Endodermal cell (in vitro differentiated cells): Measurements from ENCODE around the gene PRG3. TPM values are rescaled to one million over a fixed set of nuclear protein-coding genes. Genes with fewer than 3 reads are reported as not detected.

Experiments
- DNase-seq: peaks from one replicate; pipeline ENCODE4 v3.0.0-alpha.2; 2017
- H3K27ac ChIP-seq: 2 replicates; pipeline ENCODE4 v1.5.1; 2013; ENCODE audit warnings: mild to moderate bottlenecking, low read depth, low read length, moderate library complexity
- H3K27me3 ChIP-seq: 2 replicates; pipeline ENCODE4 v1.6.1; 2013; ENCODE audit warnings: mild to moderate bottlenecking, low read length, moderate library complexity; ENCODE audit not compliant: insufficient read depth, control insufficient read depth, poor library complexity, severe bottlenecking
- H3K36me3 ChIP-seq: 2 replicates; pipeline ENCODE4 v1.7.0; 2013; ENCODE audit warnings: mild to moderate bottlenecking, low read length, moderate library complexity; ENCODE audit not compliant: control insufficient read depth, insufficient read depth
- H3K4me1 ChIP-seq: one replicate; pipeline ENCODE4 v1.7.0; 2013; ENCODE audit warnings: low read length; ENCODE audit not compliant: control insufficient read depth, insufficient read depth
- H3K4me3 ChIP-seq: 2 replicates; pipeline ENCODE4 v1.5.1; 2013; ENCODE audit warnings: mild to moderate bottlenecking, low read length, moderate library complexity
- H3K9ac ChIP-seq: 2 replicates; pipeline ENCODE4 v1.6.1; 2013; ENCODE audit warnings: mild to moderate bottlenecking, low read length, moderate library complexity; ENCODE audit not compliant: poor library complexity, severe bottlenecking; ENCODE audit errors: extremely low read depth
- H3K9me3 ChIP-seq: 2 replicates; pipeline ENCODE4 v1.6.1; 2013; ENCODE audit warnings: mild to moderate bottlenecking, low read length, moderate library complexity; ENCODE audit not compliant: control insufficient read depth
- H3K27ac Mint-ChIP-seq: 2 replicates; pipeline ENCODE4 v1.8.0; 2020; ENCODE audit warnings: mixed read lengths
- H3K27me3 Mint-ChIP-seq: 2 replicates; pipeline ENCODE4 v1.8.0; 2021; ENCODE audit warnings: mild to moderate bottlenecking, mixed read lengths; ENCODE audit not compliant: insufficient read depth
- H3K36me3 Mint-ChIP-seq: 2 replicates; pipeline ENCODE4 v1.8.0; 2020; ENCODE audit warnings: low read depth, mixed read lengths
- H3K4me1 Mint-ChIP-seq: 2 replicates; pipeline ENCODE4 v1.8.0; 2020; ENCODE audit warnings: mixed read lengths
- H3K4me3 Mint-ChIP-seq: 2 replicates; pipeline ENCODE4 v1.8.0; 2020; ENCODE audit warnings: mild to moderate bottlenecking, moderate library complexity, mixed read lengths
- H3K9me3 Mint-ChIP-seq: 2 replicates; pipeline ENCODE4 v1.8.0; 2020; ENCODE audit warnings: mild to moderate bottlenecking, mixed read lengths
- WGBS, 2 experiments: methylation state at CpG; one replicate each; pipeline versions ENCODE4 v1.1.5 to v1.1.7; 2013; ENCODE audit warnings: missing lambda C conversion rate in 2 of 2, mixed read lengths in 1 of 2; ENCODE audit not compliant: insufficient coverage in 1 of 2, insufficient read length in 1 of 2; 5-methylcytosine and 5-hydroxymethylcytosine counted together
- total RNA-seq, 2 donors: library from RNA; stranded (reverse); fragmentation: NEBNext Ultra II Directional in 1 of 2; extraction: Animal tissue kit (Norgen Biotek cat#: 25700) in 1 of 2; gene quantifications; 2 replicates in 1 of 2; 3 replicates in 1 of 2; pipeline ENCODE4 v1.2.1, GENCODE V29; 2021
- TF ChIP-seq, protein P1 (sequence below): fragments of 200-600 bp; sonication (generic); conservative IDR thresholded peaks from 2 replicates; pipeline ENCODE4 v1.5.0; 2021; ENCODE audit warnings: antibody characterized with exemption, mild to moderate bottlenecking

PRG3 gene
- total RNA-seq, 2 donors from 2014 or later = not detected

DNA sequence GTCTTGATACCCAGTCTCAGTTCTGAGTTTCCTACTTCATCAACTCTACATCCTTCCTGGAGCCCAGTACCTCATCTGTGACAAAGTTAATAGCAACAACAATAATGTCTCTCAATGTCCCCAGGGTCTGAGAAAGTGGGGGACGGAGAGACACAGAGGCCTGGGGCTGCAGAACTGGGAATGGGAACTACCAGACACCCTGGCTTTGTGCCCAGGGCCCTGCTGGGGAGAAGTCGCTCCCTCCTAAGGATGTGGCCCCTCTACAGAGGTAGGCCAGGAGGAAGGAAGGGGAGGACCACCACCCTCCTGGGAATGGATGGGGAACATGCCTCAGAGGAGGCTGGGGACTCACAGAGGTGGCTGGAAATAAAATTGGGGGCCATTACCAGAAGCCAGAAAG, 5.5 kb downstream of the PRG3 start:
- DNase-seq = no peak
- TF ChIP-seq, protein P1, sequence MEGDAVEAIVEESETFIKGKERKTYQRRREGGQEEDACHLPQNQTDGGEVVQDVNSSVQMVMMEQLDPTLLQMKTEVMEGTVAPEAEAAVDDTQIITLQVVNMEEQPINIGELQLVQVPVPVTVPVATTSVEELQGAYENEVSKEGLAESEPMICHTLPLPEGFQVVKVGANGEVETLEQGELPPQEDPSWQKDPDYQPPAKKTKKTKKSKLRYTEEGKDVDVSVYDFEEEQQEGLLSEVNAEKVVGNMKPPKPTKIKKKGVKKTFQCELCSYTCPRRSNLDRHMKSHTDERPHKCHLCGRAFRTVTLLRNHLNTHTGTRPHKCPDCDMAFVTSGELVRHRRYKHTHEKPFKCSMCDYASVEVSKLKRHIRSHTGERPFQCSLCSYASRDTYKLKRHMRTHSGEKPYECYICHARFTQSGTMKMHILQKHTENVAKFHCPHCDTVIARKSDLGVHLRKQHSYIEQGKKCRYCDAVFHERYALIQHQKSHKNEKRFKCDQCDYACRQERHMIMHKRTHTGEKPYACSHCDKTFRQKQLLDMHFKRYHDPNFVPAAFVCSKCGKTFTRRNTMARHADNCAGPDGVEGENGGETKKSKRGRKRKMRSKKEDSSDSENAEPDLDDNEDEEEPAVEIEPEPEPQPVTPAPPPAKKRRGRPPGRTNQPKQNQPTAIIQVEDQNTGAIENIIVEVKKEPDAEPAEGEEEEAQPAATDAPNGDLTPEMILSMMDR = no peak
- Histone ChIP-seq H3K36me3 (no peaks in the 10 kb centered on the region), H3K4me3 (no peak overlapping the region), H3K27ac (no peak overlapping the region), H3K27me3 (peaks cover 56% of the 10 kb centered on the region), H3K9me3 (no peaks in the 10 kb centered on the region), H3K9ac (no peak overlapping the region), H3K4me1 (no peaks in the 10 kb centered on the region)
- Mint-ChIP-seq H3K4me1 (no peaks in the 10 kb centered on the region), H3K9me3 (no peaks in the 10 kb centered on the region), H3K27ac (no peak overlapping the region), H3K4me3 (no peak overlapping the region), H3K36me3 (no peaks in the 10 kb centered on the region), H3K27me3 (peaks cover 61% of the 10 kb centered on the region)
- WGBS, 2 experiments = 67 to 75% methylated on average over 1 to 2 of the region's 2 CpGs

DNA sequence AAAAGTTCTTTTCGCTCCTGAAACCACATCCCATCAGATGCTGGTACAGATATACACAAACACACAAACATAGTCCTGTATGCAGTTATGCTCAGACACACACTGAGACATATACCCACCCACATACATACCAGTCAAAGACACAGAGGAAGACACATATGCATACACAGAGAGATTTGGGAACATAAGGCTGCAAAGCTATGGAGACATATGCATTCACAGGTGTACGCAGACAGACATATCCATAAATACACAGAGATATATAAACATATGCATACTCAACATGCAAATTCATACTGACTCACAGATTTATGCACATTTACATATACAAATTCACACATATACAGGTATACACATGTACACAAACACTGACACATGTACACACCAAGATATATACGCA, 6.0 kb downstream of the PRG3 start:
- Mint-ChIP-seq H3K4me3 (no peak overlapping the region), H3K27me3 (peaks cover 63% of the 10 kb centered on the region), H3K27ac (no peak overlapping the region), H3K4me1 (no peaks in the 10 kb centered on the region), H3K36me3 (no peaks in the 10 kb centered on the region), H3K9me3 (no peaks in the 10 kb centered on the region)
- no peak for DNase-seq
- TF ChIP-seq, protein P1 = no peak
- H3K36me3 ChIP-seq = no peaks in the 10 kb centered on the region
- no peaks in the 10 kb centered on the region for H3K9me3 ChIP-seq
- H3K9ac ChIP-seq = no peak overlapping the region
- 94 to 95% methylated on average over 3 of the region's 3 CpGs for WGBS, 2 experiments
- H3K4me3 ChIP-seq = no peak overlapping the region
- H3K27ac ChIP-seq = no peak overlapping the region
- peaks cover 2% of the 10 kb centered on the region for H3K4me1 ChIP-seq
- peaks cover 54% of the 10 kb centered on the region for H3K27me3 ChIP-seq

DNA sequence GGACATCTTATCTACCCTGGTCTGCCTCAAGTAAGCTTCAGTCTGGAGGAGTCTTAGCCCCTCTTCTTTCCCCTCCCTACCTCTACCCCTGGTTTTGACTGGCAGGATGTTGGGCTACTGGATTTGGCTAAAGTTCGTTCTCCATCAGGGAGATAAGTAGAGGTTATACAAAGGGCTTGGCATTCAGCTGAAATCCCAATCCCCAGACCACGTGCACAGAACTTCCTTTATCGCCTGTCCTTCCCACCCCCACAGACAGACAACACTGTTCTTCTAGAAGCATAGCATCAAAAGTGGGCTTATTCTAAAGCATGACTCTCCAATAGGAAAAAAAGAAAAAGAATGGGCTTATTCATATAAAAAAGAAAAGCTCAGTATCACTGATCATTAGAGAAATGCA, 7.8 kb downstream of the PRG3 start:
- Histone ChIP-seq H3K9ac (no peak overlapping the region), H3K36me3 (no peaks in the 10 kb centered on the region), H3K27ac (no peak overlapping the region), H3K9me3 (no peaks in the 10 kb centered on the region), H3K4me1 (peaks cover 6% of the 10 kb centered on the region), H3K4me3 (no peak overlapping the region), H3K27me3 (peaks cover 59% of the 10 kb centered on the region)
- no peak for DNase-seq
- Mint-ChIP-seq H3K27ac (no peak overlapping the region), H3K4me1 (no peaks in the 10 kb centered on the region), H3K4me3 (no peak overlapping the region), H3K36me3 (no peaks in the 10 kb centered on the region), H3K27me3 (peaks cover 61% of the 10 kb centered on the region), H3K9me3 (no peaks in the 10 kb centered on the region)
- TF ChIP-seq, protein P1 = no peak
- 80 to 88% methylated on average over 1 to 3 of the region's 3 CpGs for WGBS, 2 experiments
